ENCODE data around the gene EXD2.

The EXD2 gene

GRCh38 chr14:69247676-69248440, 56.6 kb downstream of the EXD2 start:
- DNase-seq (ENCODE audit: low read depth in 2 of 2): no peak

- no peak for DNase-seq (ENCODE audit: low read depth in 2 of 2)
These were observed 58.3 kb downstream of the EXD2 start for GRCh38 chr14:69249603-69250002.

GRCh38 chr14:69252851-69253250, 61.6 kb downstream of the EXD2 start:
- DNase-seq (ENCODE audit: low read depth in 2 of 2): no peak

DNA sequence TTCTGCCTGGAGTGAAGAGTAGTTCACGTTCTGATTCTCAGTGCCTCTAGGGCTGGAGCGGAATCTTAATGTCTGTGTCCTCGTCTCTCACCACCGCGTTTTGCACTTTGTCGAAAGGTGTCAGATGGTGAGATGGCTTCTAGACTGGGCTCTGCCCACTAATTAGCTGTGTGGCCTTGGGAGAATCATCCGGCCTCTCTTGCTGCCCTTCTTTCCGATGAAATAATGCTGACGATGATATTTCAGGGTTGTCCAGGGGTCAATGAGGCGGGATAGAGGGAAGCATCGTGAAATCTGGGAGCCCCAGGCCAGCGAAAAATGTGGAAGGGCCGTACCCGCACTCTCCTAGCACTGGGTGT, 67.8 kb downstream of the EXD2 start:
- no peak for DNase-seq (ENCODE audit: low read depth in 2 of 2)

- no peak for DNase-seq (ENCODE audit: low read depth in 2 of 2)
These were observed 68.4 kb downstream of the EXD2 start, which contains the start of gene GALNT16 for GRCh38 chr14:69259527-69260189. GALNT16 (plus strand) TSS chr14:69260158; CDS start chr14:69260291, 133 bp downstream.

DNA sequence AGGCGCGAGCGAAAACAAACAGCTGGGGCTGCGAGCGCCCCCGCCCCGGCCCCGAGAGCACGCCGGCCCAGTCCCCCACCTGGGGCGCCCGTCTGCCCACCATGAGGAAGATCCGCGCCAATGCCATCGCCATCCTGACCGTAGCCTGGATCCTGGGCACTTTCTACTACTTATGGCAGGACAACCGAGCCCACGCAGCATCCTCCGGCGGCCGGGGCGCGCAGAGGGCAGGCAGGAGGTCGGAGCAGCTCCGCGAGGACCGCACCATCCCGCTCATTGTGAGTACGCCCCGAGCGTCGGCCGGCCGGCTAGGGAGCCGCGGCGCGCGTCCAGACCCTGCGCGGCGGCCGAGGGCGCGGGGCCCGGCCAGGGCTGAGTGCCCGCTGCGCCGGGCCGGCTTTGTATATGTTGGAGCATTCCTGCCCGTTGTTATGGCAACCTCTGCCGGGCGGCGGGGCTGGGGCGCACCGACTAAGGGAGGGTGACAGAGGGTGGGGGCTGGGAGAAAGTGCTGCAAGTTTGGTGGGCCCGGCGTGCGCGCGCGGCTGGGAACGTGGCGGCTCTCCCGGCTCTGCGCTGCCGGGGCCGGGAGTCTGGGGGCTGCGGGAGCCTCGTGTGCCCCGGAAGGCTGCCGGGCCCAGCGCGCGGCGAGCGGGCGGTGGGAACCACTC, 69.0 kb downstream of the EXD2 start:
- no peak for DNase-seq (ENCODE audit: low read depth in 2 of 2)

GRCh38 chr14:69260861-69261564, 69.7 kb downstream of the EXD2 start:
- no peak for DNase-seq (ENCODE audit: low read depth in 2 of 2)

DNA sequence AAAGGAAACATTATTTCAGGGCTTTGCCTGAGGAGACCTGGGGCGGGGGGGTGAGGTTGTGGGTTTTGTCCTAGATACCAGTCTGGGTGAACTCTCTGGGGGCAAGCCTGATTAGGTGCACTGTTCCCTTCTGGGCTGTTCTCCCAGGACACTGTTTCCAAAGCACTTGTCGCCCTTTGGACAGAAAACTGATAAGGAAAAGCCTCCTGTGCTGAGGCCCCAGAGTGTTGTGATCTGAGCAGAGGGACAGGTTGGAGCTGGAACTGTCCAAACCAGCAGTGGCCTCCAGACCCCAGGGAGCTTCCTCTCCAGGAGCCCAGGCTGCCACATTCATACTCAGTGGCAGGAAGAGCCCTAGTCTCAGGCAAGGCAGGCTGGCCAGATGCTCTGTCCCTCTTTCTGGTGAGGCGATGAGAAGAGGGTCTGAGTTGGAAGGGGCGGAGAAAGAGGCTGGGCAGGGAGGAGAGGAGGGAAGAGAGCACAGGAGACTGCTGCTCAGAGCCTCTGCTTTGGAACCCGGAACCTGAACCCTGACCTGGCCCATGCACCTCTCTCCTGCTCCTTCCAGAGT, 70.5 kb downstream of the EXD2 start:
- DNase-seq (ENCODE audit: low read depth in 2 of 2): no peak

DNA sequence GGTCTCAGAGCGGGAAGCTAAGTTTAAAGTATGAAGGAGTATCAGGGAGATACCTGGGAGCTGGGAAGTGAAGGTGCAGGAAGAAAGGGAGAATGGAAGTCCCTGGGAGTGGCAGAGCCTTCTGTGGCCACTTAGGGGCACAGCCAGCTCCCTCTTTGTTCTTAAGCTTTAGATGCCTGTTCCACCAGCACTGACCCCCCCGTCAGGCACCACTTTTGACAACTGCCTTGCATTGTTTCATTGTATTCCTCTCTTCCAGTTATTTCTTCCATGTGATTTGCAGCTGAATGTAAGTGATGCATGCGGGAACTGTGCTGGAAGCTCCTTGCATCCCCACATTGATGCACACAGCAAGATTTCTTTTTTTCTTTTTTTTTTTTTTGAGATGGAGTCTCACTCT, 71.2 kb downstream of the EXD2 start:
- no peak for DNase-seq (ENCODE audit: low read depth in 2 of 2)

DNA sequence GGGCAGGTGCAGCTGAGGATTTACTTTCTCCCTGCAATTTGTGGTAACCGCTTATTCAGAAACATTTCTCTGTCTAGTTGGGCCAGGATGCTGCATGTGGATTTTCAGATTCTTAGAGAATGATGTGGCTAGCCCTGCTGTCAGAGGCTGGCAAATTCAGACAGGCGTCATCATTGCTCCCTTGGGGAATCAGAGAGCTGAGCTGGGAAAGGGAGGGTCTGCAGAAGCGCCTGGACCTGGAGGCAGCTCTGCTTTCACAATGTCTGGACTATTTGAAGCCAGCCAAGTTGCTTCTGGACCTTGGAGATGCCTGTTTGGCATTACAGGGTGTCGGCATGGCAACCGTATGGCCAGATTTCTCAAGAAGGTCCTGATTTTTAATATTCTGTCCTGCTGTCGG, 72.1 kb downstream of the EXD2 start:
- no peak for DNase-seq (ENCODE audit: low read depth in 2 of 2)

GRCh38 chr14:69263771-69264170, 72.5 kb downstream of the EXD2 start:
- DNase-seq (ENCODE audit: low read depth in 2 of 2): no peak

- no peak for DNase-seq (ENCODE audit: low read depth in 2 of 2)
These were observed 75.5 kb downstream of the EXD2 start for GRCh38 chr14:69266572-69267345.

DNA sequence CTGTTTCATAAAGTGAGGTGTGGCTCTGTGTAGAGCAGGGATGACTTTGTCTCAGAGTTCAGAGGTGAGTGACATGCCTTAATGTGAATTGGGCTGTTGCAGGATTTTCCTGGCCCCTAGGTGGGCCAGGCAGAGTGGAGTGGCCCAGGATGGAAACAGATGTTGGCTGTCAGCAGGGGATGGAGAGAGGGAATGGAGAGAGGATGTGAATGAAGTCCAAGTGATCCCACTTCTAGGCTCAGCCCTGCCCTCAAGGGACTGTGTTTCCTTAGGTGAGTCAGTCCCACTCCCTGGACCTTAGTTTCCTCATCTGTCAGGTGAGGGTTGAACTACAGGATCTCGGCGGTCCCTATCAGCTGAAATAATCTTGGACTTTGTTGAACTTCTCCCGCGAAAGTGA, 76.2 kb downstream of the EXD2 start:
- DNase-seq (ENCODE audit: low read depth in 2 of 2): no peak

DNA sequence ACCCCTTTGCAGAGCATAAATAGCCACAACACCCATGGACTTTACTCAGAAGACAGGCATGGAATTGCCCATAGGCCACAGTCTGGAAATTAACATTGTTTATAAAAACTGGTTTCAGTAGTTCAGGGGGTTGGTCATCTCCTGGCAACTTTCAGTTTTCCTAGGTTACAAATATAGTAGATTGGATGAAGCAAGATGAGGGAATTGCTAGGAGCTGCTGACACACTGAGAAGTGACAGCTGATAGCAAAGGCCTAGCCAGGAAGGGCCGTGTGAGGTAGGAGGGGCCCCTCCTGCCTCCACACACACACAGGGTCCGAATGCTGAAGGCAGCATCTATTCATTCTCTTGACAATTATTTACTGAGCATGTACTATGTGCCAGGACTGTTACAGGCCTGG, 76.9 kb downstream of the EXD2 start:
- no peak for DNase-seq (ENCODE audit: low read depth in 2 of 2)

- DNase-seq (ENCODE audit: low read depth in 2 of 2): no peak
These were observed 77.5 kb downstream of the EXD2 start for GRCh38 chr14:69268763-69269162.

DNA sequence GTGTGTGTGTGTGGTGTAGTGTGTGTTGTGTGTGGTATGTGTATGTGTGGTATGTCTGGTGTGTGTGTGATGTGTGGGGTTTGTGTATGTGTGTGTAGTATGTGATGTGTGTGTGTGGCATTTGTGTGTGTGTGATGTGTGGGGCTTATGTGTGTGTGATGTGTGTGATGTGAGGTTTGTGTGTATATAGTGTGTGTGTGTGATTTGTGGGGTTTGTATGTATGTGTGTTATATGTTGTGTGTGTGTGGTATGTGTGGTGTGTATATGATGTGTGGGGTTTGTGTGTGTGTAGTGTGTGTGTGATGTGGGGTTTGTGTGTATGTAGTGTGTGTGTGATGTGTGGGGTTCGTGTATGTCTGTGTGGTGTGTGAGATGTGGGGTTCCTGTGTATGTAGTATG, 78.1 kb downstream of the EXD2 start:
- DNase-seq (ENCODE audit: low read depth in 2 of 2): no peak

- DNase-seq (ENCODE audit: low read depth in 2 of 2): no peak
These were observed 78.8 kb downstream of the EXD2 start for GRCh38 chr14:69270097-69270496.

DNA sequence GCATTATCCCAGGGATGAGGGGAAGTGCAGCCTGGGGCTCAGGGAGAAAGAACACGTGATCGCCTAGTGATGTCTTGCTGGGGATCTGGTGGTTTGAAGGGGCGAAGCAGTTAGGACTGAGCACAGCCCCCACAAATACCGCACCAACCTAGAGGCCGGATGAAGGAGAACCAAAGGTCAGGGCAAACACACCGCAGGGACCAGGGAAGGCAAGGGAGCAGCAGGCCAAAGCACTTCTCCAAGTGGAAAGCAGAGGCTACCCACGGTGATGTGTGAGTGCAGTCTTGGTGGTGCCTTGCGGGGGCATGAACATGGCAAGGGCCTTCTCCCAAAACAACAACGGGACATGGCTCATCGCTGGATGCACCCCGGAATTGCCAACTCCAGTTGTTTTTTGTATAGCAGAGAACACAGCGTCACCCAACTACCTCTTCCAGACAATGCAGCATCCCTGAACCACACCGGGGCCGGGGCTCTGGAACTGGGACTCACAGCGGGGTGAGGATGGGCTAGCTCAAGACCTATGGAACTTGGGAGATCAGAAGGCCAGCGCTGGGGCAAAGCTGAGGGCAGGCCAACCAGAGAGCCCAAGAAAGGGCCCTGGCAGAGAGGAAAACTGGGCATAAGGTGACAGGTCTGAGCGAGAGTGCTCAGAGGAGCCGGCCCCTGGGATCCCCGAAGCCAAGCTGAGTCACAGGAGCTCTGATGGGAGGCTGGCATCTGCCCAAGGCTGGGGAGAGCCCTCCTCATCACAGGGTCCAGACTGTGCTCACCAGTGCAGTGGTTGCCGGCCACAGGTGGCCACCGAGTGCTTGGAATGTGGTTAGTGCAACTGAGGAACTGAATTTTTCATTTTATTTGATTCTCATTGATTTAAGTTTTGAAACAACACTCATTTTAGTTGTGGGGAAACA, 79.8 kb downstream of the EXD2 start:
- DNase-seq (ENCODE audit: low read depth in 2 of 2): no peak

GRCh38 chr14:69274321-69274720, 83.0 kb downstream of the EXD2 start:
- DNase-seq (ENCODE audit: low read depth in 2 of 2): no peak

DNA sequence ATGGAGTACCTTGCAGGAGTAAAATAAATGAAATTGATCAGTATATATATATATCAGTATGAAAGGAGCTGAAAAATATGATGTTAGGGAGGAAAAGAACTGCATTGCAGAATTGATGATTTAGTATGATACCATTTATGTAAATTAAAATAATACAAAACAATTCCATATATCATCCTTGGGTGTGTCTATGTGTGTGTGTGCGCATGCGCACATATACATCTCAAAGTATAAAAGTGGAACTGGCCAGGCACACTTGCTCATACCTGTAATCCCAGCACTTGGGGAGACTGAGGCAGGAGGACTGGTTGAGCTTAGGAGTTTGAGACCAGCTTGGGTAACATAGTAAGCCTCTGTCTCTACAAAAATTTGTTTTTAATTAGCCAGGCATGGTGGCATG, 84.0 kb downstream of the EXD2 start:
- DNase-seq (ENCODE audit: low read depth in 2 of 2): no peak

Data from stimulated activated CD8-positive, alpha-beta memory T cell treated with anti-CD3 and anti-CD28 coated beads, Interleukin-7, amount 100 ng/mL, for 1 hour (primary cell).